Ovary (tissue), 9 donors: ENCODE results near the gene DGAT2. TPM values are rescaled to one million over a fixed set of nuclear protein-coding genes. Genes with fewer than 3 reads are reported as not detected.

Source experiments
- DNase-seq, 5 donors: peaks; one replicate each; pipeline ENCODE4 v3.0.0-alpha.2; 2019 to 2020
- H3K27ac ChIP-seq, 2 donors: fragments of 200-600 bp; one replicate each; pipeline versions ENCODE4 v1.5.1 to v1.8.0; 2019 to 2022
- H3K27me3 ChIP-seq: fragments of 200-600 bp; one replicate; pipeline ENCODE4 v1.8.0; 2022
- H3K36me3 ChIP-seq: fragments of 200-600 bp; sonication (generic); one replicate; pipeline ENCODE4 v1.5.1; 2019
- H3K4me1 ChIP-seq: one replicate; pipeline ENCODE4 v1.8.1; 2013; ENCODE audit warnings: mild to moderate bottlenecking, moderate library complexity; ENCODE audit not compliant: insufficient read depth
- H3K4me3 ChIP-seq: fragments of 200-600 bp; sonication (generic); one replicate; pipeline ENCODE4 v1.5.1; 2017
- H3K9me3 ChIP-seq, 2 donors: fragments of 200-600 bp in 1 of 2; sonication (generic) in 1 of 2; one replicate each; pipeline versions ENCODE4 v1.5.1 to v1.8.1; 2013 to 2019; ENCODE audit warnings: mild to moderate bottlenecking in 1 of 2, moderate library complexity in 1 of 2
- EP300 ChIP-seq: sonication (generic); formaldehyde crosslinking; IDR thresholded peaks from one replicate; pipeline ENCODE4 v1.6.1; 2017; ENCODE audit warnings: antibody characterized with exemption
- POLR2A ChIP-seq: fragments of 450-650 bp; IDR thresholded peaks from one replicate; pipeline ENCODE4 v1.6.1; 2017; ENCODE audit warnings: antibody characterized with exemption, mild to moderate bottlenecking, moderate library complexity
- WGBS, 3 donors: extraction: QIAGEN DNeasy Blood & Tissue Kit in 1 of 3; methylation state at CpG; one replicate each; pipeline versions ENCODE4 v1.1.5 to v1.1.7; 2013 to 2017; 5-methylcytosine and 5-hydroxymethylcytosine counted together
- intact Hi-C, 4 donors: fragments of 100-400 bp; cut with DNase I; formaldehyde crosslinking; loops; one replicate each; pipeline versions ENCODE4 v1.11.0 to v1.15.1; 2022 to 2023
- polyA plus RNA-seq, 2 donors: library from polyadenylated mRNA; stranded (reverse); fragments of 200-250 nt in 1 of 2; fragments of 350-450 nt in 1 of 2; fragmentation: Illumina TruSeq in 1 of 2; extraction: RNeasy Lipid Tissue Mini Kit (QIAGEN cat#74804) in 1 of 2; gene quantifications; one replicate each; pipeline ENCODE4 v1.2.3, GENCODE V29; 2013 to 2014
- total RNA-seq, 7 donors: library from RNA; depleted of rRNA in 2 of 7; stranded (reverse); fragments of >200 nt in 2 of 7; fragmentation: NEBNext Ultra II Directional in 3 of 7; extraction: Animal tissue kit (Norgen Biotek cat#: 25700) in 3 of 7; gene quantifications; one replicate each; pipeline versions ENCODE4 v1.1.0 to v1.2.4, GENCODE V29; 2016 to 2023
- TF ChIP-seq, protein P1 (sequence below), 3 donors: fragments of 450-650 bp in 2 of 3; fragments of 200-600 bp in 1 of 3; IDR thresholded peaks; one replicate each; pipeline versions ENCODE4 v1.5.1 to v1.8.0; 2016 to 2022; ENCODE audit warnings: antibody characterized with exemption in 3 of 3, mild to moderate bottlenecking in 1 of 3
- donor health status: DM: no; HTN: no; CAD: no; lungs with moderate emphysema.
- donor health status: DM: no; HTN: no; CAD: no.
- donor health status: Bipolar disorder and iron deficiency.
- donor health status: DM: yes; HTN: yes; CAD: no.
- donor health status: DM: no; HTN: no; CAD: no.
- donor health status: DM: yes; HTN: yes; CAD: no.

DGAT2 gene
- total and polyA plus RNA-seq, 9 donors: 0.69 to 21.1 (median 1.6) TPM

DNA sequence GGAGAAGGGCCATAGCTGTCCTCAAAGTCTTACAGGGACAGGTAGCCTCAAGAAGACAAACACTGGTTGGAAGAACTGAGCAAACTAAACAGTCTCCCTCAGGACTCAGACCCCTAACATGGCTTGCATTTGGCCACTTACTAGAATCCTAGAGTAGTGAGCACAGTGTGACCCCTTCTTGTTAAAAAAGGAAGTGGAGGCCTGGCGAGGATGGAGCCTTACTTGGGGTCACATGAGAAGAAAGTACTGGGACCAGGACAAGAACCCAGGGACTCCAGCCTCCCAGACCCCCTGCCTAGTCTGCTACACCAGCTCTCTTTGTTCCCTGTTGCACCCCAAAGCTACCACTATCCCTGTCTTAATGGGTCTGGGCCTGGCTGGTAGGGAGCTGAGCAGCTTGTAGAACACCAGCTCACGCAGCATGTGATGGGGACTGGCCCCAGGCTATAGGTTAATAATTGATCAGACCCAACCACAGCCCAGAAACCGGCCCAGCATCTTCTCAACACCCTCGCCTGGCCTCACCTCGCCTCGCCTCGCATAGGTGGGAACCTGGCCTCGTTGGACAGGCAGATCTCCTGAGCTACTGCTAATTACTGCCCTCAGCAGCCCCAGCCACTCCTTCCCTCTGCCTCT lies 17.6 kb downstream of the DGAT2 start:
- Histone ChIP-seq H3K27me3 (no peaks in the 10 kb centered on the region), H3K9me3 (no peaks in the 10 kb centered on the region), H3K27ac (no peak overlapping the region), H3K36me3 (no peaks in the 10 kb centered on the region), H3K4me1 (no peaks in the 10 kb centered on the region), H3K4me3 (no peak overlapping the region)
- DNase-seq: no peak
- intact Hi-C loops: no loop called here
- WGBS, 3 donors: 93 to 96% (median 94%) methylated on average over 8 of the region's 8 CpGs
- TF ChIP-seq EP300 (no peak), POLR2A (no peak)
- TF ChIP-seq, protein P1, sequence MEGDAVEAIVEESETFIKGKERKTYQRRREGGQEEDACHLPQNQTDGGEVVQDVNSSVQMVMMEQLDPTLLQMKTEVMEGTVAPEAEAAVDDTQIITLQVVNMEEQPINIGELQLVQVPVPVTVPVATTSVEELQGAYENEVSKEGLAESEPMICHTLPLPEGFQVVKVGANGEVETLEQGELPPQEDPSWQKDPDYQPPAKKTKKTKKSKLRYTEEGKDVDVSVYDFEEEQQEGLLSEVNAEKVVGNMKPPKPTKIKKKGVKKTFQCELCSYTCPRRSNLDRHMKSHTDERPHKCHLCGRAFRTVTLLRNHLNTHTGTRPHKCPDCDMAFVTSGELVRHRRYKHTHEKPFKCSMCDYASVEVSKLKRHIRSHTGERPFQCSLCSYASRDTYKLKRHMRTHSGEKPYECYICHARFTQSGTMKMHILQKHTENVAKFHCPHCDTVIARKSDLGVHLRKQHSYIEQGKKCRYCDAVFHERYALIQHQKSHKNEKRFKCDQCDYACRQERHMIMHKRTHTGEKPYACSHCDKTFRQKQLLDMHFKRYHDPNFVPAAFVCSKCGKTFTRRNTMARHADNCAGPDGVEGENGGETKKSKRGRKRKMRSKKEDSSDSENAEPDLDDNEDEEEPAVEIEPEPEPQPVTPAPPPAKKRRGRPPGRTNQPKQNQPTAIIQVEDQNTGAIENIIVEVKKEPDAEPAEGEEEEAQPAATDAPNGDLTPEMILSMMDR (IDR thresholded peaks at IDR 0.05): no peak

DNA sequence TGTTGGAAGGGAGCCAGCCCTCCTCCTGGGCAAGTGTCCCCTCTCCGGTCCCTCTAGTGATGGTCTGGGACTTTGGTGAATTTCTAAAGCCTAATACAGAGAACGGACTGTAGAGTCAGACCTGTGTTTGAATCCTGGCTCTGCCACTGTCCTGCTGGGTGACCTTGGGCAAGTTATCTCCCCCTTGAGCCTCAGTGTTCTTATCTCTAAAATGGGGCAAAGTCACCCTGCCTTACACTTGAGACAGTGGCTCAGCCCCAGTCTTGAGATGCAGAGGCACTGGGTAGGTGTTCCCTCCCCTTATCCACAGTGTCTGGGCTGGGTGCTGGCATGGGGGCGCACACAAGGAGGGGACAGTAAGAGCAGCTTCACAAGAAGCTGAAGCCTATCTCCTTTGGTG lies 20.9 kb downstream of the DGAT2 start:
- WGBS, 3 donors: 88 to 100% (median 95%) methylated on average over 3 of the region's 3 CpGs
- TF ChIP-seq, protein P1 (IDR thresholded peaks at IDR 0.05): no peak
- TF ChIP-seq EP300 (no peak), POLR2A (no peak)
- intact Hi-C loops: no loop called here
- no peak overlapping the region for H3K27ac ChIP-seq
- no peaks in the 10 kb centered on the region for H3K36me3 ChIP-seq
- no peak overlapping the region for H3K4me3 ChIP-seq
- H3K9me3 ChIP-seq: no peaks in the 10 kb centered on the region
- no peaks in the 10 kb centered on the region for H3K4me1 ChIP-seq
- DNase-seq: no peak
- H3K27me3 ChIP-seq: no peaks in the 10 kb centered on the region

DNA sequence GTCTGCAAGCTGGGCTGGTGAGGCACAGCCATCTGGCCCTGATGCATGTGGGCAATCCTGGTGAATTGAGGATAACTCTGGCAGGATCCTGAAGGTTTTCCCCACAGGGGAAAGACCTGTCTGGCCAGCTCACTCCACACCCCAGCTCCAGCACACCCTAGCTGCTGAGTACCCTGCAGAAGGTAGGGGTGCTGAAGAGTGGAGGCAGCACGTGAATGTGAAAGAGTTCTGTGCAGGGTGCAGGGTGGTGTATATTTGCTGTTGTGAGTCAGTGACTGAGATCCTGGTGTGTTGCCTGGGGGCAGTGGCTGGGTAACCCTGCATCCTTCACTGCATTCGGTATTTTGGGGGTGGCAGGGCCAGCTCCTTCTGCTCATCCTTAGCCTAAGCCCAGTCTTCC lies 22.4 kb downstream of the DGAT2 start:
- TF ChIP-seq EP300 (no peak), POLR2A (no peak)
- DNase-seq: no peak
- no peak overlapping the region for H3K27ac ChIP-seq
- no peak overlapping the region for H3K4me3 ChIP-seq
- H3K27me3 ChIP-seq: no peaks in the 10 kb centered on the region
- no peaks in the 10 kb centered on the region for H3K9me3 ChIP-seq
- no peaks in the 10 kb centered on the region for H3K4me1 ChIP-seq
- intact Hi-C loops: no loop called here
- H3K36me3 ChIP-seq: no peaks in the 10 kb centered on the region
- WGBS, 3 donors: 77 to 85% (median 82%) methylated on average over 2 of the region's 2 CpGs

DNA sequence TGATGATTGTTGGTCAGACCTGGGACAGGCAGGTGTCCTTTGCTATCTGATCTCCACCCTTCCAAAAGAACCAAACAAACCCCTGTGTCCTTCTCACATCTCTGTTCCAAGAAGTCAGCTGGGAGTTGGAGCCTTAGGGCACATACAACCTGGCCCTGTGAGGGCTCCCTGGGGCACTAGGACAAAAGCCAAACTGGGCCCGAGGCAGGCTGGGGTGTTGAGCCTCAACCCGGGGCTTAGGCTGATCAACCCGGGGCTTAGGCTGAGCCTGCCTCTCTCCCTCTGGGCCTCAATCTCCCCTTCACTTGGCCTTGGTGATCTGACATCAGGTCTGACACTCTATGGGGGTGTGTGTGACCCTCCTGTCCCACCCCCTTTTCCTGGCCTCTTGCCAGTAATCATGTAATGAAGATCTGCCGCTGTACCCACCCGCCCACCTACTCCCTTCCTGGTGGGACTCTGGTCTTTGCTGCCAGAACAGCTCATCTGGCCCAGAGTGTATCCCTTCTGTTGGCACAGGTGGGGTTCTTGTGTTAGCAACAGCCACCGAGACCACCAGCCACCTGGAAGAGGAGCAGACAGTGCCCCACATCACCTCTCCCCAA lies 23.7 kb downstream of the DGAT2 start:
- H3K36me3 ChIP-seq: no peaks in the 10 kb centered on the region
- no peak overlapping the region for H3K27ac ChIP-seq
- H3K27me3 ChIP-seq: no peaks in the 10 kb centered on the region
- no peaks in the 10 kb centered on the region for H3K9me3 ChIP-seq
- H3K4me1 ChIP-seq: no peaks in the 10 kb centered on the region
- H3K4me3 ChIP-seq: no peak overlapping the region
- TF ChIP-seq POLR2A (no peak), EP300 (no peak)
- TF ChIP-seq, protein P1 (IDR thresholded peaks at IDR 0.05): no peak
- 84 to 86% (median 85%) methylated on average over 4 to 6 of the region's 6 CpGs for WGBS, 3 donors
- intact Hi-C loops: no loop called here
- DNase-seq: no peak
